Right lobe of liver (tissue), 4 donors: ENCODE results near the gene COL25A1.
"Not testable (repeated sequence)": the region's sequence is repeated elsewhere in the genome, so short reads cannot be mapped to it uniquely, and the experiment has no call there.

Experiments
- CTCF ChIP-seq, 4 donors: fragments of 200-600 bp in 3 of 4; fragments of 450-650 bp in 1 of 4; IDR thresholded peaks; one replicate each; pipeline versions ENCODE4 v1.5.1 to v1.8.0; 2016 to 2022; ENCODE audit warnings: antibody characterized with exemption in 4 of 4, mild to moderate bottlenecking in 2 of 4
- POLR2A ChIP-seq: fragments of 450-650 bp; IDR thresholded peaks from one replicate; pipeline ENCODE4 v1.6.1; 2017; ENCODE audit warnings: antibody characterized with exemption, mild to moderate bottlenecking
- donor health status: DM: no; HTN: no; CAD: no.
- donor health status: DM: no; HTN: no; CAD: no.
- donor health status: DM: no; HTN: yes; CAD: no.

GRCh38 chr4:109108215-109108614 is 194.2 kb downstream of the COL25A1 start:
- TF ChIP-seq POLR2A; CTCF (IDR thresholded peaks at IDR 0.05): not testable (repeated sequence)
